Neural cell (in vitro differentiated cells): Measurements from ENCODE around the gene RNF121. TPM values are rescaled to one million over a fixed set of nuclear protein-coding genes. Genes with fewer than 3 reads are reported as not detected.

ENCODE experiments used
- H2AFZ ChIP-seq: fragments of 200-600, 300-800 bp; sonication (generic), shearing (Covaris generic); 2 replicates; pipeline ENCODE4 v1.6.0; 2014; ENCODE audit warnings: low read depth, mild to moderate bottlenecking, antibody characterized with exemption, low read length, moderate library complexity
- H3F3A ChIP-seq: fragments of 200-600 bp; shearing (Covaris generic); 2 replicates; pipeline ENCODE4 v1.6.1; 2016; ENCODE audit warnings: mild to moderate bottlenecking, moderate library complexity, mixed read lengths, antibody characterized with exemption, low read length; ENCODE audit not compliant: insufficient read depth, poor library complexity, severe bottlenecking
- H3K27ac ChIP-seq: fragments of 200-600, 300-800 bp; sonication (generic), shearing (Covaris generic); 2 replicates; pipeline ENCODE4 v1.5.1; 2014; ENCODE audit warnings: mild to moderate bottlenecking, low read length, moderate library complexity
- H3K27me3 ChIP-seq: fragments of 300-800, 200-600 bp; sonication (generic), shearing (Covaris generic); 2 replicates; pipeline ENCODE4 v1.6.0; 2014; ENCODE audit warnings: mild to moderate bottlenecking, low read depth, low read length, moderate library complexity; ENCODE audit not compliant: insufficient read depth
- H3K36me3 ChIP-seq: fragments of 300-800, 200-600 bp; sonication (generic), shearing (Covaris generic); 2 replicates; pipeline ENCODE4 v1.5.1; 2014; ENCODE audit warnings: mild to moderate bottlenecking, antibody characterized with exemption, low read length, moderate library complexity; ENCODE audit not compliant: insufficient read depth
- H3K4me2 ChIP-seq: fragments of 300-800, 200-600 bp; sonication (generic), shearing (Covaris generic); 2 replicates; pipeline ENCODE4 v1.6.0; 2014; ENCODE audit warnings: mild to moderate bottlenecking, low read length
- H3K4me3 ChIP-seq: fragments of 300-800, 200-600 bp; sonication (generic), shearing (Covaris generic); 2 replicates; pipeline ENCODE4 v1.5.1; 2014; ENCODE audit warnings: mild to moderate bottlenecking, low read length, moderate library complexity
- H3K79me2 ChIP-seq: fragments of 200-600 bp; shearing (Covaris generic); replicated peaks from 2 replicates; pipeline ENCODE4 v1.6.0; 2014; ENCODE audit warnings: mild to moderate bottlenecking, low read length, moderate library complexity; ENCODE audit not compliant: insufficient read depth
- H3K9ac ChIP-seq: fragments of 300-800, 200-600 bp; sonication (generic), shearing (Covaris generic); 2 replicates; pipeline ENCODE4 v1.6.1; 2016; ENCODE audit warnings: mild to moderate bottlenecking, low read length, mixed read lengths
- H3K9me2 ChIP-seq: fragments of 200-600 bp; shearing (Covaris generic); 2 replicates; pipeline ENCODE4 v1.6.1; 2016; ENCODE audit warnings: mild to moderate bottlenecking, low read length, mixed read lengths; ENCODE audit not compliant: insufficient read depth
- H3K9me3 ChIP-seq: fragments of 200-600, 300-800 bp; sonication (generic), shearing (Covaris generic); 2 replicates; pipeline ENCODE4 v1.6.1; 2016; ENCODE audit warnings: mild to moderate bottlenecking, mixed run types, low read length, moderate library complexity, mixed read lengths
- H4K20me1 ChIP-seq: fragments of 200-600 bp; shearing (Covaris generic); 2 replicates; pipeline ENCODE4 v1.6.1; 2016; ENCODE audit warnings: mild to moderate bottlenecking, mixed run types; ENCODE audit not compliant: insufficient read depth
- EP300 ChIP-seq: fragments of 450-650 bp; conservative IDR thresholded peaks from 2 replicates; pipeline ENCODE4 v1.6.1; 2014; ENCODE audit warnings: antibody characterized with exemption, mild to moderate bottlenecking, moderate library complexity; ENCODE audit not compliant: poor library complexity, severe bottlenecking
- EZH2 ChIP-seq: fragments of 200-600, 300-800 bp; shearing (Covaris generic), sonication (generic); IDR thresholded peaks from 2 replicates; pipeline ENCODE4 v1.6.1; 2014; ENCODE audit warnings: antibody characterized with exemption, low read length, borderline replicate concordance, mild to moderate bottlenecking; ENCODE audit not compliant: insufficient read depth, poor library complexity, severe bottlenecking
- MXI1 ChIP-seq: fragments of 450-650 bp; conservative IDR thresholded peaks from 2 replicates; pipeline ENCODE4 v1.6.1; 2014; ENCODE audit warnings: antibody characterized with exemption, mild to moderate bottlenecking; ENCODE audit not compliant: poor library complexity, severe bottlenecking
- POLR2AphosphoS5 ChIP-seq: IDR thresholded peaks from 2 replicates; pipeline ENCODE4 v1.6.1; 2012
- RAD21 ChIP-seq: fragments of 450-650 bp; conservative IDR thresholded peaks from 2 replicates; pipeline ENCODE4 v1.6.1; 2014; ENCODE audit warnings: antibody characterized with exemption, mild to moderate bottlenecking, moderate library complexity
- REST ChIP-seq: IDR thresholded peaks from 2 replicates; pipeline ENCODE4 v1.6.1; 2012; ENCODE audit warnings: borderline replicate concordance
- SMC3 ChIP-seq: fragments of 450-650 bp; conservative IDR thresholded peaks from 2 replicates; pipeline ENCODE4 v1.6.1; 2014; ENCODE audit warnings: antibody characterized with exemption, mild to moderate bottlenecking, moderate library complexity; ENCODE audit not compliant: poor library complexity
- TAF1 ChIP-seq: IDR thresholded peaks from 2 replicates; pipeline ENCODE4 v1.6.1; 2012; ENCODE audit warnings: low read depth
- polyA plus RNA-seq: library from polyadenylated mRNA; depleted of rRNA; stranded (reverse); fragments of >200 nt; gene quantifications from 2 replicates; pipeline ENCODE4 v1.2.3, GENCODE V29; 2014
- TF ChIP-seq, protein P1 (sequence below): fragments of 450-650 bp; IDR thresholded peaks from 2 replicates; pipeline ENCODE4 v1.5.1; 2014; ENCODE audit warnings: antibody characterized with exemption, mild to moderate bottlenecking, moderate library complexity; ENCODE audit not compliant: poor library complexity, severe bottlenecking

Gene RNF121
- polyA plus RNA-seq, 1 donor from 2014 or later, result 21.2 TPM

GRCh38 chr11:72001834-72002591 lies 73.2 kb downstream of the RNF121 start:
- Histone ChIP-seq H3K9ac (no peak overlapping the region), H3F3A (no peaks in the 10 kb centered on the region), H3K79me2 (no peaks in the 10 kb centered on the region), H3K4me3 (no peak overlapping the region), H3K27ac (no peak overlapping the region), H3K27me3 (no peaks in the 10 kb centered on the region), H2AFZ (no peak overlapping the region), H3K9me3 (no peaks in the 10 kb centered on the region), H3K36me3 (peaks cover 5% of the 10 kb centered on the region), H3K4me2 (no peak overlapping the region), H4K20me1 (no peaks in the 10 kb centered on the region), H3K9me2 (no peaks in the 10 kb centered on the region)
- TF ChIP-seq TAF1 (no peak), EP300 (no peak), RAD21 (no peak), POLR2AphosphoS5 (no peak), REST (no peak), EZH2 (no peak), MXI1 (no peak), SMC3 (no peak)
- TF ChIP-seq, protein P1, sequence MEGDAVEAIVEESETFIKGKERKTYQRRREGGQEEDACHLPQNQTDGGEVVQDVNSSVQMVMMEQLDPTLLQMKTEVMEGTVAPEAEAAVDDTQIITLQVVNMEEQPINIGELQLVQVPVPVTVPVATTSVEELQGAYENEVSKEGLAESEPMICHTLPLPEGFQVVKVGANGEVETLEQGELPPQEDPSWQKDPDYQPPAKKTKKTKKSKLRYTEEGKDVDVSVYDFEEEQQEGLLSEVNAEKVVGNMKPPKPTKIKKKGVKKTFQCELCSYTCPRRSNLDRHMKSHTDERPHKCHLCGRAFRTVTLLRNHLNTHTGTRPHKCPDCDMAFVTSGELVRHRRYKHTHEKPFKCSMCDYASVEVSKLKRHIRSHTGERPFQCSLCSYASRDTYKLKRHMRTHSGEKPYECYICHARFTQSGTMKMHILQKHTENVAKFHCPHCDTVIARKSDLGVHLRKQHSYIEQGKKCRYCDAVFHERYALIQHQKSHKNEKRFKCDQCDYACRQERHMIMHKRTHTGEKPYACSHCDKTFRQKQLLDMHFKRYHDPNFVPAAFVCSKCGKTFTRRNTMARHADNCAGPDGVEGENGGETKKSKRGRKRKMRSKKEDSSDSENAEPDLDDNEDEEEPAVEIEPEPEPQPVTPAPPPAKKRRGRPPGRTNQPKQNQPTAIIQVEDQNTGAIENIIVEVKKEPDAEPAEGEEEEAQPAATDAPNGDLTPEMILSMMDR, result no peak

GRCh38 chr11:72002841-72003775 lies 74.3 kb downstream of the RNF121 start:
- H2AFZ ChIP-seq, result no peak overlapping the region
- no peak for TF ChIP-seq SMC3
- TF ChIP-seq POLR2AphosphoS5, result peak; percentile 5
- H3K79me2 ChIP-seq, result no peaks in the 10 kb centered on the region
- no peak overlapping the region for H3K27ac ChIP-seq
- peaks cover 7% of the 10 kb centered on the region for H3K36me3 ChIP-seq
- H3K4me2 ChIP-seq, result no peak overlapping the region
- H4K20me1 ChIP-seq, result no peaks in the 10 kb centered on the region
- no peaks in the 10 kb centered on the region for H3K9me3 ChIP-seq
- H3K9ac ChIP-seq, result no peak overlapping the region
- no peak overlapping the region for H3K4me3 ChIP-seq
- H3K27me3 ChIP-seq, result no peaks in the 10 kb centered on the region
- H3K9me2 ChIP-seq, result no peaks in the 10 kb centered on the region
- no peaks in the 10 kb centered on the region for H3F3A ChIP-seq
